Loucy (cell line): ENCODE data around the gene PRR9.
"Not testable (repeated sequence)": the region's sequence is repeated elsewhere in the genome, so short reads cannot be mapped to it uniquely, and the experiment has no call there.

ENCODE experiments used
- H2AFZ ChIP-seq: fragments of 200-600 bp; sonication (generic); 2 replicates; pipeline ENCODE4 v1.6.0; 2016; ENCODE audit warnings: antibody characterized with exemption, mild to moderate bottlenecking, low read length, moderate library complexity
- H3F3A ChIP-seq: fragments of 200-600 bp; 2 replicates; pipeline ENCODE4 v1.6.0; 2016; ENCODE audit warnings: antibody characterized with exemption, low read depth, mild to moderate bottlenecking
- H3K27me3 ChIP-seq: fragments of 200-600 bp; sonication (generic); 2 replicates; pipeline ENCODE4 v1.6.1; 2014; ENCODE audit warnings: low read length, mild to moderate bottlenecking; ENCODE audit not compliant: insufficient read depth, poor library complexity, severe bottlenecking
- H3K36me3 ChIP-seq: fragments of 200-600 bp; sonication (generic); 2 replicates; pipeline ENCODE4 v1.6.1; 2016; ENCODE audit warnings: low read length; ENCODE audit not compliant: insufficient read depth
- H3K4me1 ChIP-seq: fragments of 200-600 bp; sonication (generic); 2 replicates; pipeline ENCODE4 v1.5.1; 2014; ENCODE audit warnings: low read length, mild to moderate bottlenecking; ENCODE audit not compliant: insufficient read depth, poor library complexity, severe bottlenecking
- H3K4me2 ChIP-seq: fragments of 200-600 bp; sonication (generic); 2 replicates; pipeline ENCODE4 v1.6.0; 2014; ENCODE audit warnings: antibody characterized with exemption, low read length, low read depth, mild to moderate bottlenecking; ENCODE audit not compliant: poor library complexity, severe bottlenecking
- H3K4me3 ChIP-seq: fragments of 200-600 bp; sonication (generic); 2 replicates; pipeline ENCODE4 v1.5.1; 2014; ENCODE audit warnings: low read length, mild to moderate bottlenecking, mixed read lengths; ENCODE audit not compliant: poor library complexity, severe bottlenecking
- H3K79me2 ChIP-seq: fragments of 200-600 bp; sonication (generic); 2 replicates; pipeline ENCODE4 v1.6.1; 2014; ENCODE audit warnings: low read length; ENCODE audit not compliant: insufficient read depth
- H3K9ac ChIP-seq: fragments of 200-600 bp; sonication (generic); 2 replicates; pipeline ENCODE4 v1.6.0; 2014; ENCODE audit warnings: mild to moderate bottlenecking, low read depth, low read length, moderate library complexity; ENCODE audit not compliant: poor library complexity, severe bottlenecking
- H3K9me2 ChIP-seq: fragments of 200-600 bp; sonication (generic); replicated peaks from 2 replicates; pipeline ENCODE4 v1.6.1; 2016; ENCODE audit warnings: low read depth, low read length, mixed read lengths
- H3K9me3 ChIP-seq: fragments of 200-600 bp; sonication (generic); 2 replicates; pipeline ENCODE4 v1.6.1; 2014; ENCODE audit warnings: mild to moderate bottlenecking, antibody characterized with exemption, low read length, low read depth; ENCODE audit not compliant: insufficient read depth
- H4K20me1 ChIP-seq: fragments of 200-600 bp; sonication (generic); 2 replicates; pipeline ENCODE4 v1.6.0; 2014; ENCODE audit warnings: antibody characterized with exemption, low read length, mild to moderate bottlenecking; ENCODE audit not compliant: insufficient read depth, poor library complexity, severe bottlenecking
- CTCF ChIP-seq: fragments of 200-600 bp; sonication (generic); conservative IDR thresholded peaks from 2 replicates; pipeline ENCODE4 v1.5.1; 2014; ENCODE audit warnings: mild to moderate bottlenecking, antibody characterized with exemption, low read length
- EZH2phosphoT487 ChIP-seq: fragments of 200-600 bp; IDR thresholded peaks from 2 replicates; pipeline ENCODE4 v1.6.1; 2018; ENCODE audit warnings: antibody characterized with exemption, mild to moderate bottlenecking, moderate library complexity, borderline replicate concordance

The PRR9 gene

GRCh38 chr1:153228491-153228890 lies 11.1 kb downstream of the PRR9 start:
- Histone ChIP-seq H3K4me2 (no peak overlapping the region), H3K36me3 (no peaks in the 10 kb centered on the region), H4K20me1 (no peaks in the 10 kb centered on the region), H2AFZ (no peak overlapping the region), H3K9me2 (no peaks in the 10 kb centered on the region), H3K9ac (no peak overlapping the region), H3K9me3 (no peaks in the 10 kb centered on the region), H3K4me1 (no peaks in the 10 kb centered on the region), H3K4me3 (no peak overlapping the region), H3K27me3 (no peaks in the 10 kb centered on the region), H3F3A (no peaks in the 10 kb centered on the region), H3K79me2 (no peaks in the 10 kb centered on the region)
- TF ChIP-seq EZH2phosphoT487 (no peak), CTCF (no peak)

GRCh38 chr1:153229076-153229829 lies 11.9 kb downstream of the PRR9 start:
- H3K9me3 ChIP-seq, H3K4me2 ChIP-seq, H3K27me3 ChIP-seq, H3K9me2 ChIP-seq, H3K79me2 ChIP-seq, H3K9ac ChIP-seq, H3F3A ChIP-seq, H3K36me3 ChIP-seq, H4K20me1 ChIP-seq, H3K4me3 ChIP-seq, H2AFZ ChIP-seq, H3K4me1 ChIP-seq: not testable (repeated sequence)
- peak; percentile 59 for TF ChIP-seq CTCF

DNA sequence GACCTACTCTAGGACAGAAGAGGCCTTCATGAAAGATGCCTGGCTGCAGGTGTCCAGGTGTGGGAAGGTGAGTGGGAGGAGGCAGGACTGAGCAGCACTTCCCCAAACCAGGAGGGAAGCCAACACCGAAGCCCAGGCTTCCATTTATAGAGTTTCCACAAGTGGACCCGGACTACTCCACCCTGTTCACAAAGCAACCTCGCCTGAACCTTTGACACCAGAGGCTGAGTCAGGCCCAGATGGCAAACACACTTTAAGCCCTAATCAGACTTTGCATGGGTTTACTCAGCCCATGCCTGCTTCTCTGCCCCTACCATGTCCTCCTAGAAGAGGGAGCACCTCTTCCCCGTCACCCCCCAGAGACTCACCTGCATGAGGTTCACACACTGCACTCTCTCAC lies 14.0 kb downstream of the PRR9 start:
- Histone ChIP-seq H3K27me3 (no peaks in the 10 kb centered on the region), H4K20me1 (no peaks in the 10 kb centered on the region), H3K79me2 (no peaks in the 10 kb centered on the region), H2AFZ (no peak overlapping the region), H3K9ac (no peak overlapping the region), H3K4me1 (no peaks in the 10 kb centered on the region), H3K9me3 (no peaks in the 10 kb centered on the region), H3F3A (no peaks in the 10 kb centered on the region), H3K4me3 (no peak overlapping the region), H3K9me2 (no peaks in the 10 kb centered on the region), H3K4me2 (no peak overlapping the region), H3K36me3 (no peaks in the 10 kb centered on the region)
- no peak for TF ChIP-seq EZH2phosphoT487
- TF ChIP-seq CTCF, result no peak
